ENCODE measurements around the gene SFXN3.
"Not testable (repeated sequence)": the region's sequence is repeated elsewhere in the genome, so short reads cannot be mapped to it uniquely, and the experiment has no call there.

Gene SFXN3

GRCh38 chr10:101016814-101017213, 14.2 kb upstream of the SFXN3 start:
- no peak for DNase-seq

GRCh38 chr10:101018118-101018599, 12.9 kb upstream of the SFXN3 start:
- no peak for DNase-seq

- peak; percentile 81 for DNase-seq
These were observed 12.2 kb upstream of the SFXN3 start for GRCh38 chr10:101018600-101019439.

- DNase-seq: no peak
These were observed 11.7 kb upstream of the SFXN3 start for GRCh38 chr10:101019440-101019703.

GRCh38 chr10:101020427-101021075, 10.5 kb upstream of the SFXN3 start:
- no peak for DNase-seq

GRCh38 chr10:101021239-101021638, 9.8 kb upstream of the SFXN3 start:
- DNase-seq: no peak

GRCh38 chr10:101021692-101022251, 9.3 kb upstream of the SFXN3 start:
- DNase-seq: no peak

- no peak for DNase-seq
These were observed 7.9 kb upstream of the SFXN3 start for GRCh38 chr10:101022967-101023705.

- DNase-seq: no peak
These were observed 3.8 kb upstream of the SFXN3 start for GRCh38 chr10:101027106-101027720.

GRCh38 chr10:101028446-101029337, 2.3 kb upstream of the SFXN3 start:
- no peak for DNase-seq

GRCh38 chr10:101029520-101030295, 1.3 kb upstream of the SFXN3 start:
- no peak for DNase-seq

GRCh38 chr10:101030496-101031127, 422 bp upstream of the SFXN3 start:
- no peak for DNase-seq

GRCh38 chr10:101031796-101032636, 982 bp downstream of the SFXN3 start:
- DNase-seq: peak; percentile 85

GRCh38 chr10:101032637-101033224, 1.7 kb downstream of the SFXN3 start:
- DNase-seq: peak; percentile 74

- no peak for DNase-seq
These were observed 2.2 kb downstream of the SFXN3 start for GRCh38 chr10:101033276-101033675.

- not testable (repeated sequence) for DNase-seq
These were observed 3.4 kb downstream of the SFXN3 start for GRCh38 chr10:101034404-101034803.

GRCh38 chr10:101035314-101035713, 4.3 kb downstream of the SFXN3 start:
- no peak for DNase-seq

- DNase-seq: no peak
These were observed 5.1 kb downstream of the SFXN3 start for GRCh38 chr10:101035916-101036702.

Measured in CD4-positive, alpha-beta T cell treated with Interleukin-17A for 4 hours (primary cell).